Heart right ventricle (tissue), 16 donors: ENCODE results near the gene CAMSAP1. TPM values are rescaled to one million over a fixed set of nuclear protein-coding genes. Genes with fewer than 3 reads are reported as not detected.

ENCODE experiments used
- ATAC-seq, 8 donors: fragments of 200-7000 bp; cut with Tn5 transposase; one replicate each; pipeline ENCODE4 v1.9.1; 2020; ENCODE audit warnings: mild to moderate bottlenecking in 8 of 8, moderate library complexity in 8 of 8, moderate number of reproducible peaks in 1 of 8
- DNase-seq, 2 donors: peaks; one replicate each; pipeline ENCODE4 v3.0.0-alpha.2; 2020
- H3K27ac ChIP-seq, 10 donors: fragments of 200-600 bp; sonication (generic) in 2 of 10; one replicate each; pipeline versions ENCODE4 v1.5.0 to v1.8.0; 2020 to 2022; ENCODE audit warnings: mild to moderate bottlenecking in 3 of 10
- H3K27me3 ChIP-seq, 7 donors: fragments of 200-600 bp; one replicate each; pipeline ENCODE4 v1.8.0; 2021 to 2022; ENCODE audit warnings: mild to moderate bottlenecking in 2 of 7
- H3K36me3 ChIP-seq, 9 donors: fragments of 200-600 bp; sonication (generic) in 1 of 9; one replicate each; pipeline versions ENCODE4 v1.5.0 to v1.8.0; 2020 to 2022; ENCODE audit warnings: mild to moderate bottlenecking in 2 of 9
- H3K4me1 ChIP-seq, 9 donors: fragments of 200-600 bp; sonication (generic) in 1 of 9; one replicate each; pipeline versions ENCODE4 v1.5.0 to v1.8.0; 2020 to 2022; ENCODE audit warnings: mild to moderate bottlenecking in 4 of 9
- H3K4me3 ChIP-seq, 10 donors: fragments of 200-600 bp; sonication (generic) in 2 of 10; one replicate each; pipeline versions ENCODE4 v1.5.0 to v1.8.0; 2020 to 2022; ENCODE audit warnings: mild to moderate bottlenecking in 7 of 10, moderate library complexity in 2 of 10
- H3K9me3 ChIP-seq, 11 donors: fragments of 200-600 bp in 10 of 11; sonication (generic) in 2 of 11; one replicate each; pipeline versions ENCODE4 v1.5.0 to v1.8.0; 2013 to 2022; ENCODE audit warnings: mild to moderate bottlenecking in 2 of 11, control low read depth in 1 of 11, moderate library complexity in 1 of 11
- WGBS, 2 donors: extraction: QIAGEN DNeasy Blood & Tissue Kit; methylation state at CpG; one replicate each; pipeline ENCODE4 v1.1.7; 2013; ENCODE audit warnings: inconsistent platforms in 1 of 2; 5-methylcytosine and 5-hydroxymethylcytosine counted together
- intact Hi-C, 10 donors: fragments of 100-400 bp; cut with DNase I; formaldehyde crosslinking; loops; one replicate each; pipeline versions ENCODE4 v1.11.1 to v1.14.2; 2022
- polyA plus RNA-seq, 2 donors: library from polyadenylated mRNA; stranded (reverse); fragments of 200-250 nt; gene quantifications; one replicate each; pipeline ENCODE4 v1.2.3, GENCODE V29; 2013
- total RNA-seq, 10 donors: library from RNA; stranded (reverse); fragmentation: NEBNext Ultra II Directional in 3 of 10; extraction: Animal tissue kit (Norgen Biotek cat#: 25700) in 3 of 10; gene quantifications; one replicate each; pipeline versions ENCODE4 v1.2.1 to v1.2.4, GENCODE V29; 2021 to 2023
- TF ChIP-seq, protein P1 (sequence below), 9 donors: fragments of 200-600 bp; sonication (generic) in 2 of 9; IDR thresholded peaks; one replicate each; pipeline versions ENCODE4 v1.5.0 to v1.8.0; 2021 to 2022; ENCODE audit warnings: antibody characterized with exemption in 9 of 9, mild to moderate bottlenecking in 5 of 9, moderate library complexity in 1 of 9
- donor health status: Arrhythmogenic right ventricular cardiomyopathy.
- donor health status: ischemic (EF 13 %, LVEDD 7.1; RV severe dilation, severe dysfunction).
- donor health status: healthy with polysubstance abuse.
- donor health status: DM: no; HTN: yes; CAD: no.
- donor health status: DM: no; HTN: no; CAD: no.
- donor health status: ischemic (EF 25% LVEDD 6.9; RV normal size, moderate dysfunction).
- donor health status: ischemic (EF 25% LVEDD 5.7; RV mildly dilated, moderate dysfunction).
- donor health status: healthy.
- donor health status: DM: yes; HTN: yes; CAD: no.
- donor health status: Ischemic cardiomyopathy.
- donor health status: ischemic (EF 35%, LVEDD 5.7; RV mildly dilated, moderate dysfunction).
- donor health status: nonischemic (EF 11% LVEDD 7.7; RV severe dilation, severe dysfunction).
- donor health status: DM: yes; HTN: yes; CAD: no.
- donor health status: PGD.
- donor health status: ischemic (EF 29% LVEDD 5.4; RV normal size, mild dysfunction).
- donor health status: nonischemic (EF 23%, LVEDD 6.1; RV moderate dilation, normal function).

Gene CAMSAP1
- total and polyA plus RNA-seq, 12 donors: 6.7 to 25.0 (median 19.4) TPM

DNA sequence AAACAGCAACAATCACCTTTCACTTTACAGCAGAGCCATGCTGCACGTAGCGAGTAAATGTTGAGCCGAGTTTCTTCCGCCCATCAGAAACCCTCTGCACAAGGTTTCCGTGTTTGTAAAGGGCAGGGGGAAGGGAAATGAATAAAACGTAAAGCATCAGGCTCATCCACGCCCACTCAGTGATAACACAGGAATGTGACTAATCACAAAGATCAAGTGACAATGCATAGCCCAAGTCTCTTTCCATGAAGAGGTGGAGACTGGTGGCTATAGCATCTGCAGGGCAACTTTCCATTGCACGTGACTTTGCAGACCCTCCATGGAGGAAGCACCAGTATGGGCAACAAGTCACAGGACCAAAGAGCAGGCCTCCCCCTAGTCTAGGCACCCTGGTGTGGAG, 56.6 kb downstream of the CAMSAP1 start:
- Histone ChIP-seq H3K27me3 (no peaks in the 10 kb centered on the region), H3K4me1 (no peaks in the 10 kb centered on the region), H3K4me3 (no peak overlapping the region), H3K9me3 (peaks cover 0 to 8% (median 0%) of the 10 kb centered on the region in 11 donors), H3K27ac (no peak overlapping the region), H3K36me3 (peaks cover 0 to 75% (median 10%) of the 10 kb centered on the region in 9 donors)
- intact Hi-C loops: loop anchor here in 1 of 10 donors (10.0 kb wide), 1 partner anchor 56 kb away; no protein-coding TSS in a partner anchor
- WGBS, 2 donors: 74 to 79% methylated on average over 8 of the region's 8 CpGs
- DNase-seq: no peak
- ATAC-seq: no peak
- TF ChIP-seq, protein P1, sequence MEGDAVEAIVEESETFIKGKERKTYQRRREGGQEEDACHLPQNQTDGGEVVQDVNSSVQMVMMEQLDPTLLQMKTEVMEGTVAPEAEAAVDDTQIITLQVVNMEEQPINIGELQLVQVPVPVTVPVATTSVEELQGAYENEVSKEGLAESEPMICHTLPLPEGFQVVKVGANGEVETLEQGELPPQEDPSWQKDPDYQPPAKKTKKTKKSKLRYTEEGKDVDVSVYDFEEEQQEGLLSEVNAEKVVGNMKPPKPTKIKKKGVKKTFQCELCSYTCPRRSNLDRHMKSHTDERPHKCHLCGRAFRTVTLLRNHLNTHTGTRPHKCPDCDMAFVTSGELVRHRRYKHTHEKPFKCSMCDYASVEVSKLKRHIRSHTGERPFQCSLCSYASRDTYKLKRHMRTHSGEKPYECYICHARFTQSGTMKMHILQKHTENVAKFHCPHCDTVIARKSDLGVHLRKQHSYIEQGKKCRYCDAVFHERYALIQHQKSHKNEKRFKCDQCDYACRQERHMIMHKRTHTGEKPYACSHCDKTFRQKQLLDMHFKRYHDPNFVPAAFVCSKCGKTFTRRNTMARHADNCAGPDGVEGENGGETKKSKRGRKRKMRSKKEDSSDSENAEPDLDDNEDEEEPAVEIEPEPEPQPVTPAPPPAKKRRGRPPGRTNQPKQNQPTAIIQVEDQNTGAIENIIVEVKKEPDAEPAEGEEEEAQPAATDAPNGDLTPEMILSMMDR (IDR thresholded peaks at IDR 0.05): no peak

DNA sequence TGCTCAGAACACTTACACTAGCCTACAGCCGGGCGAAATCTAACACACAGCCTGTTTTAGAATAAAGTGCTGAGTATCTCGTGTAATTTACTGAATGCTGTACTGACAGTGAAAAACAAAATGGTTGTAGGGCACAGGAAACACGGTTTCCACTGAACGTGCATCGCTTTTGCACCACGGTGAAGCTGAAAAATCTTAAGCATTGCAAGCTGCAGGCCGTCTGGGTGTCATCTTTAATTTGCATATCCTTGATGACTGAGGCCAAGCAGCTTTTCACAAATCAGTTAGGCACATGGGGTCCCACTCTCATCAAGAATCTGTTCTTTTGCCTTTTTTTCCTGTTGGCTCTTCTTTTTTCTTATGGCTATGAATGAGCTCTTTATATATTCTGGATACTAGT, 58.2 kb downstream of the CAMSAP1 start:
- Histone ChIP-seq H3K36me3 (peaks cover 0 to 68% (median 10%) of the 10 kb centered on the region in 9 donors), H3K27ac (no peak overlapping the region), H3K27me3 (no peaks in the 10 kb centered on the region), H3K4me1 (no peaks in the 10 kb centered on the region), H3K9me3 (peaks cover 0 to 23% (median 0%) of the 10 kb centered on the region in 11 donors), H3K4me3 (no peak overlapping the region)
- DNase-seq (no peak), ATAC-seq (no peak)
- 80 to 87% methylated on average over 8 of the region's 8 CpGs for WGBS, 2 donors
- intact Hi-C loops: no loop called here
- TF ChIP-seq, protein P1 (IDR thresholded peaks at IDR 0.05): no peak

DNA sequence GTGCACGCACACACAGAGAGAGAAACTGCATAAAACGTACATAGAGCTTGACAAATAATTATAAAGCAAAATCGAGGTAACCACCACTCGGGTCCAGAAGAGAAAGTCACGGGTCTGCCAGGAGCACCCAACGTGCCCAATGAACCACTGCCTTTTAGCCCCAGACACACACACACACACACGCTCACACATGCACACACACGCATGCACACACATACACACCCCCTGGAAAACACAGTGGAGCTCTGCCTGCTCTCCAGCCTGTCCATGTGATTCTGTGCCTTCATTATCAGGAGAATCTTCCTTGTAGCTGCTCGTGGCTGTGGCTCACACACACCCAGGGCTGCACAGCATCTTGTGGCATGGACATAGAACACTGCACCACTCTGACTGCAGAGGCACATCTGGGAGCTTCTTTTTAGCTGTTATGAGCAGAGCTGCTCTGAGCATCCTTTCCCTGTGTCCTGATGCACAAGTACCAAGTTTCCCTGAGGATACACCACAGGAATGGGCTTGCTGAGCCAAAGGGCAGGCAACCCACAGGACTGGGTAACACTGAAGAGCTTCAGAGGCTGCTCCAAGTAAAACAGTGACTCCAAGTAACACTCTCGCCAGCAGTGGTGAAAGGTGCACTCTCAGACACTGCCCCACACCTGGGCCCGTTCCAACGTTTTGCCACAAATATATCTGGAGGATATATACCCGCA, 58.9 kb downstream of the CAMSAP1 start:
- WGBS, 2 donors: 86 to 89% methylated on average over 13 of the region's 13 CpGs
- intact Hi-C loops: no loop called here
- TF ChIP-seq, protein P1 (IDR thresholded peaks at IDR 0.05): no peak
- peaks cover 0 to 30% (median 0%) of the 10 kb centered on the region in 11 donors for H3K9me3 ChIP-seq
- H3K4me3 ChIP-seq: no peak overlapping the region
- DNase-seq (no peak), ATAC-seq (no peak)
- peaks cover 0 to 64% (median 10%) of the 10 kb centered on the region in 9 donors for H3K36me3 ChIP-seq
- no peaks in the 10 kb centered on the region for H3K27me3 ChIP-seq
- no peak overlapping the region for H3K27ac ChIP-seq
- H3K4me1 ChIP-seq: no peaks in the 10 kb centered on the region

DNA sequence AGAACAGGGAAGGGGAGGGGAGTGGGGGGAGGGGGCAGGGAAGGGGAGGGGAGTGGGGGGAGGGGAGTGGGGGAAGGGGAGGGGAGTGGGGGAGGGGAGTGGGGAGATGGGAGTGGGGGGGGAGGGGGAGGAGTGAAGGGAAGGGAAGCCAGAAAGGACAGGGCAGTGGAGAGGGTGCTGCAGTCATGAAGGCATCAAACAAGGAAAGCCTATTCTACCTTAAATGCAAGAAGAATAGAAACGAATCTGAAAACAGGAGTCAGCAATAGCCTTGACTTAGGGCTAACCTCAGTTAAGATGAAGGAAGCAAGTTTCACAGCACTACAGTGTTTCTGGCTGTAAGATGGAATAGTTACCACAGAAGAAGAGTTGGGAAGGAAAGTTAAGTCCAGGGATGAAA, 59.5 kb downstream of the CAMSAP1 start:
- ATAC-seq: no peak
- peaks cover 0 to 57% (median 10%) of the 10 kb centered on the region in 9 donors for H3K36me3 ChIP-seq
- H3K9me3 ChIP-seq: peaks cover 0 to 31% (median 0%) of the 10 kb centered on the region in 11 donors
- no peak overlapping the region for H3K27ac ChIP-seq
- DNase-seq: no peak
- TF ChIP-seq, protein P1 (IDR thresholded peaks at IDR 0.05): no peak
- no peaks in the 10 kb centered on the region for H3K4me1 ChIP-seq
- WGBS, 2 donors: 45 to 59% methylated on average over 1 of the region's 1 CpG
- no peaks in the 10 kb centered on the region for H3K27me3 ChIP-seq
- H3K4me3 ChIP-seq: no peak overlapping the region
- intact Hi-C loops: no loop called here
